Mammary epithelial cell (primary cell): Measurements from ENCODE around the gene MAP4K4.

Experiments
- EZH2 ChIP-seq: IDR thresholded peaks from 2 replicates; pipeline ENCODE4 v1.6.1; 2012; ENCODE audit warnings: low read length, inconsistent platforms, borderline replicate concordance
- TF ChIP-seq, protein P1 (sequence below), 2 donors: IDR thresholded peaks in 1 of 2; conservative IDR thresholded peaks in 1 of 2; 2 replicates each; pipeline ENCODE4 v1.5.1; 2011 to 2012; ENCODE audit warnings: inconsistent platforms in 2 of 2, low read length in 2 of 2, mild to moderate bottlenecking in 2 of 2, control low read depth in 1 of 2, low read depth in 1 of 2; ENCODE audit not compliant: insufficient read depth in 1 of 2; ENCODE audit errors: extremely low read depth in 1 of 2

DNA sequence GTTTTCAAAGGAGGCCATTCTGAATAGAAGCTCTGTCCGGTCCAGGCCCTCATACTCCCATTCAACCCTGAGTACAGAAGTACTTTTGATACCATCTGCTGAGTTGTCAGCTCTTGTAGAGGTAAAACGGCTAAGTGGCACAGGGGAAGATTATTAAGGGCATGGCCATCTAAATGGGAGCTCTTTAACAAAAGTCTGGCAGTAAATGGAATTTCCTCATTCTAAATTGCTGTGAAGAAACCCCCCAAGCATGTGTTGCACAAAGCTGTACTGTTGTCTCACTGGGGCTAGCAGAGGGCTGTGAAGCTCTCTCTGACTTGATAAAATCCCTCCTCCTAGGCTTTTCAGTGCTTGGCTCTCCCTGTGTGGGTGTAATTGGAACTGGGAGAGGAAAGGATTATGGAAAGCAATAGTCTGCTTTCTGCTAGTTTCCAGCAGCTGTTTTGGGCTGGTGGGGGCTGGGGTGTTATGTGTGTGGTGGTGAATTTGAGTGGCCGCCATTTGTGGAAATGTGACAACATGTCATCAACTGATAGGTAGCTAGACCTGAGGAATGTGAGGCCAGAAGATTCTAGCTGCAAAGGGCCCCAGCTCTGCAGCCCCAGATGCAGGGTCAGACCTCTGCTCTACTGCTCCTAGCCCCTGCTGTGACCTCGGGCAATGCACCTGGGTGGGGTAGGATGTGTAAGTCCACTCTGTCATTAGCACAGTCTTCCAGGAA lies 65.1 kb downstream of the MAP4K4 start:
- TF ChIP-seq, protein P1, sequence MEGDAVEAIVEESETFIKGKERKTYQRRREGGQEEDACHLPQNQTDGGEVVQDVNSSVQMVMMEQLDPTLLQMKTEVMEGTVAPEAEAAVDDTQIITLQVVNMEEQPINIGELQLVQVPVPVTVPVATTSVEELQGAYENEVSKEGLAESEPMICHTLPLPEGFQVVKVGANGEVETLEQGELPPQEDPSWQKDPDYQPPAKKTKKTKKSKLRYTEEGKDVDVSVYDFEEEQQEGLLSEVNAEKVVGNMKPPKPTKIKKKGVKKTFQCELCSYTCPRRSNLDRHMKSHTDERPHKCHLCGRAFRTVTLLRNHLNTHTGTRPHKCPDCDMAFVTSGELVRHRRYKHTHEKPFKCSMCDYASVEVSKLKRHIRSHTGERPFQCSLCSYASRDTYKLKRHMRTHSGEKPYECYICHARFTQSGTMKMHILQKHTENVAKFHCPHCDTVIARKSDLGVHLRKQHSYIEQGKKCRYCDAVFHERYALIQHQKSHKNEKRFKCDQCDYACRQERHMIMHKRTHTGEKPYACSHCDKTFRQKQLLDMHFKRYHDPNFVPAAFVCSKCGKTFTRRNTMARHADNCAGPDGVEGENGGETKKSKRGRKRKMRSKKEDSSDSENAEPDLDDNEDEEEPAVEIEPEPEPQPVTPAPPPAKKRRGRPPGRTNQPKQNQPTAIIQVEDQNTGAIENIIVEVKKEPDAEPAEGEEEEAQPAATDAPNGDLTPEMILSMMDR (conservative IDR thresholded peaks at IDR 0.05 in 1 of 2, IDR thresholded peaks at IDR 0.05 in 1 of 2; ENCODE audit: extremely low read depth in 1 of 2, insufficient read depth in 1 of 2, low read depth in 1 of 2, low read length in 2 of 2), result no peak
- TF ChIP-seq EZH2, result no peak
